Erythroblast (primary cell): Measurements from ENCODE around the gene POLR3GL.
A peak's percentile ranks its signal among the peaks of the same experiment; 100 is the strongest.

Source experiments
- GATA1 ChIP-seq: IDR thresholded peaks from 2 replicates; pipeline ENCODE4 v1.6.1; 2011; ENCODE audit warnings: low read depth, mild to moderate bottlenecking, control low read depth, low read length, moderate library complexity
- POLR2A ChIP-seq: IDR thresholded peaks from 2 replicates; pipeline ENCODE4 v1.6.1; 2011; ENCODE audit warnings: mild to moderate bottlenecking, low read length

DNA sequence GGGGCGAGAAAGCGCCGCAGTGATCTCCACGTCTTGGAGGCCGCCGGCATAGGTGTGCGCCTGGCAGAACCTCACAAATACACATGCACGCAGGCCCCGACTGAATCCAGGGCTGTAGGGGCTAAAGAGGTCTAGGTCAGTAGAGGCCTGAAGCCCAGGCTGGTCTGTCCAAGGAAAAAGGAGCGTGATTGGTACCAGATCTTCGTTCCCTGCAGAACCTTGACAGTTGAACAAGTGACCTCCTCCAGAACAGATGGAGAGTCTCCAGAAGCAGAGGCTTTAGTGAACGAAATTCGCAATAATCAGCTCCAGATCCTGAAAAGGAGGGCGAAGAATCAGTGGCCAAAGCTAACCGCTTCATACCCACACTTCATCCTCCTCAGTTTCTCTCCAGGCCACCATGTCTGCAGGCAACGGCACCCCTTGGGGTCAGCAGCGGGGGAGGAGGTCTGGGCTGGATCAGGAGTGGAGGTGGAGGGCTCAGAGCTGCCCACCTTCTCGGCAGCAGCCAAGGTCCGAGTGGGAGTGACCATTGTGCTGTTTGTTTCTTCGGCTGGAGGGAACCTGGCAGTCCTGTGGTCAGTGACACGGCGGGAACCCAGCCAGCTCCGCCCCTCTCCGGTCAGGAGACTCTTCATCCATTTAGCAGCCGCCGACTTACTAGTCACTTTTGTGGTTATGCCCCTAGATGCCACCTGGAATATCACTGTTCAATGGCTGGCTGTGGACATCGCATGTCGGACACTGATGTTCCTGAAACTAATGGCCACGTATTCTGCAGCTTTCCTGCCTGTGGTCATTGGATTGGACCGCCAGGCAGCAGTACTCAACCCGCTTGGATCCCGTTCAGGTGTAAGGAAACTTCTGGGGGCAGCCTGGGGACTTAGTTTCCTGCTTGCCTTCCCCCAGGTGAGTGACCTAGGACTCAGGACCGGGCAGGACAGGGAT, 45.2 kb upstream of the POLR3GL start:
- TF ChIP-seq POLR2A (peak; percentile 6), GATA1 (no peak)
